BE2C (cell line): ENCODE results near the gene TEPSIN.

Source experiments
- DNase-seq: peaks from one replicate; pipeline ENCODE4 v3.0.0-alpha.2; 2020
- H3K27me3 ChIP-seq: fragments of 250-450 bp; sonication (Bioruptor Pico); 2 replicates; pipeline ENCODE4 v1.5.1; 2020; ENCODE audit warnings: mild to moderate bottlenecking
- H3K36me3 ChIP-seq: fragments of 250-450 bp; sonication (Bioruptor Pico); 2 replicates; pipeline ENCODE4 v1.5.1; 2020; ENCODE audit warnings: mild to moderate bottlenecking
- H3K4me1 ChIP-seq: fragments of 250-450 bp; sonication (Bioruptor Pico); 2 replicates; pipeline ENCODE4 v1.5.1; 2020
- H3K4me3 ChIP-seq: 2 replicates; pipeline ENCODE4 v1.5.1; 2011; ENCODE audit warnings: low read depth, low read length
- H3K9me3 ChIP-seq: fragments of 250-450 bp; sonication (Bioruptor Pico); 2 replicates; pipeline ENCODE4 v1.5.1; 2020
- TF ChIP-seq, protein P1 (sequence below): IDR thresholded peaks from 2 replicates; pipeline ENCODE4 v1.5.1; 2012; ENCODE audit warnings: mild to moderate bottlenecking, low read depth, low read length

TEPSIN gene

DNA sequence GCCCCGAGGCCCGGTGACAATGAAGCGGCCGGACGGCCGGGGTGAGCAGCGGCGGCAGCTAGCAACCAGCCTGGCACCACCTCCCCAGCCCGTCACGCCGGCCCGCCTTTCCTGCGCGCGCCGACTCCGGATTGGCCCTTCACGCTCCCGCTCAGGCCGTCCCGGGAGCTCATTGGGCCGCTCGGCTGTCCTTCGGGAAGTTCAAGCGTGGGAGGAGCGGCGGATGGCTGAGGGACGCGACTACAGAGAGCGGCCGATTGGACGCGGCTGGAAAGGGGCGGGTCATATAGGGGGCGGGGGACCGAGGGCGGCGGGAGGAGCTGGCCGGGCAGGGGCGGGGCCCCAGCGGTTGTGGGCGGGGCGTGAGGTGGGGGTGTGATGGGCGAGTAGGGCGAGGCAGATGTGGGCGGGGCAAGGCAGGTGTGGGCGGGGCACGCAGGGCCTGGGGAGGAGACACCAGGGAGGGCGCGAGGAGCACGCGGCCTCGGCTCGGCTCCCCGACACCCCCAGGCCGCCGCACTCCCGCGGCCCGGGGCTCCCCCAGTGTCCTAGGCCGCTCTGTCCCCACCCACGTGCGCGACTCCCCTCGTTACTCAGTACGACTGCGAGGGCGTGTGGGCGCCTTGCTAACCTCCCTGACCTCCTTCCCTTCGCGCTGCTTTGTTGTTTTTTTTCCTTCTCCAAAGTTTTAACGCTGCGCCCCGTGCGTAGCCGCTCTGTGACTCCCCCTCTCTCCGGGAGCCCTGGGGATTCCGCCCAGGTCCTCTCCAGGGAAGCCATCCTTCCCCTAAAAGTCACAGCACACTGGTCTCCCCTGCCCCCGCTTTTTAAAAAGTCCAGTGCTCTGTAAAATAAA lies 15.7 kb downstream of the TEPSIN start, which contains the start of gene CEP131:
Gene CEP131, minus strand, starts transcription at position 60 of the 856 bp plus-strand sequence. CDS start 2,909 bp downstream, outside the sequence.
- peak within 1 kb of the TSS; percentile 65 for H3K4me3 ChIP-seq

DNA sequence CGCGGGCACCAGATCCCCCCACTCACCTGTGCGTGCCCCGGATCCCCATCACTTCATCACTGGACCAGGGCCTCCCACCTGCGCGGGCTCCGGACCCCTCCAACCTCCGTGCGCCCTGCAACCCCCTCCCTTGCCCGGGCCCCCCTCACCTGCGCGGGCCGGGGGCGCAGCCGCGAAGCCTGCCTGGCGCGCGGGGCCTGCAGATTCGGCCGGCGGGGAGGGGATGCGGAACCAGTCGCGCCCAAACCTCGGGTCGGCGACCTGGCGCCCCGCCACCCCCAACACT lies 16.3 kb downstream of the TEPSIN start:
- TF ChIP-seq, protein P1, sequence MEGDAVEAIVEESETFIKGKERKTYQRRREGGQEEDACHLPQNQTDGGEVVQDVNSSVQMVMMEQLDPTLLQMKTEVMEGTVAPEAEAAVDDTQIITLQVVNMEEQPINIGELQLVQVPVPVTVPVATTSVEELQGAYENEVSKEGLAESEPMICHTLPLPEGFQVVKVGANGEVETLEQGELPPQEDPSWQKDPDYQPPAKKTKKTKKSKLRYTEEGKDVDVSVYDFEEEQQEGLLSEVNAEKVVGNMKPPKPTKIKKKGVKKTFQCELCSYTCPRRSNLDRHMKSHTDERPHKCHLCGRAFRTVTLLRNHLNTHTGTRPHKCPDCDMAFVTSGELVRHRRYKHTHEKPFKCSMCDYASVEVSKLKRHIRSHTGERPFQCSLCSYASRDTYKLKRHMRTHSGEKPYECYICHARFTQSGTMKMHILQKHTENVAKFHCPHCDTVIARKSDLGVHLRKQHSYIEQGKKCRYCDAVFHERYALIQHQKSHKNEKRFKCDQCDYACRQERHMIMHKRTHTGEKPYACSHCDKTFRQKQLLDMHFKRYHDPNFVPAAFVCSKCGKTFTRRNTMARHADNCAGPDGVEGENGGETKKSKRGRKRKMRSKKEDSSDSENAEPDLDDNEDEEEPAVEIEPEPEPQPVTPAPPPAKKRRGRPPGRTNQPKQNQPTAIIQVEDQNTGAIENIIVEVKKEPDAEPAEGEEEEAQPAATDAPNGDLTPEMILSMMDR = no peak
- no peaks in the 10 kb centered on the region for H3K9me3 ChIP-seq
- peaks cover 5% of the 10 kb centered on the region for H3K36me3 ChIP-seq
- H3K27me3 ChIP-seq = no peaks in the 10 kb centered on the region
- peak overlapping the region; percentile 65 for H3K4me3 ChIP-seq
- H3K4me1 ChIP-seq = no peaks in the 10 kb centered on the region
- no peak for DNase-seq

More for the DNA sequence above, 15.7 kb downstream of the TEPSIN start, which contains the start of gene CEP131:
- Histone ChIP-seq H3K4me1 (no peaks in the 10 kb centered on the region), H3K9me3 (no peaks in the 10 kb centered on the region), H3K27me3 (no peaks in the 10 kb centered on the region), H3K36me3 (peaks cover 5% of the 10 kb centered on the region)
- TF ChIP-seq, protein P1 = no peak
- DNase-seq = peak; percentile 100

DNA sequence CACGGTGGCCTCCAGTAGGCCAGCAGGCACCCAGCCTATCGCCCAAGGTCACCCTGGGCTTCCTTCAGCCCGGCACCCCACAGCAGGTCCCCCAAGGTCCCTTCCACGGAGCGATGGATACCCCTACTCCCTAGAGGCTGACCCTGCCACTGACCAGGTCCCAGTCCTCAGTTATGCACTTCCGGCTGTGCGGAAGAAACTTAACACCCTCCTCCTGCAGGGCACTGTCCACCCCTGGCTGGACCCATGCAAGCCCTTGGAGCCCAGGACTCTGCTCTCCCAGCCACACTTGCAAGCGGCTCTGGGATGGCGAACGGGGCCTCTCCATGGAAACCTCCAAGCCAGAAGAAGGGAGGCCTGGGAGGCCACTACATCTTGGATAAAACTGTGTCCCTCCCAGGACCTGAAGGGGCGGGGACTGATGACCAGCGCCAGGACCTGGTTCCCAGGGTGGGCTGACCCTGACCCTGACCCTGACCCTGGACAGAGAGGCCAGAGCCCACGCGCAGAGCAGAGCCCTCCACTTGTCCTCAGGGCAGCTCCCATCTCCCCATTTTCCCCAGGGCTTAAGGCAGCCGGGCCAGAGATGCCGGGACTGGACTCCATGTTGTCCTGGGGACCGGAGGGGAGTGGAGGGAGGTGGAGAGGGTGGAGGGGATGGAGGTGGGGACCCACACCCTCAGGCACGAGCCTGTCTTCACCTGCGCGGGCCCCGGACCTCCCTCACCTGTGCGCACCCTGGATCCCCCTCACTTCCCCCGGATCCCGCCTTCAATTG lies 16.8 kb downstream of the TEPSIN start:
- H3K4me3 ChIP-seq = peak overlapping the region; percentile 65
- H3K27me3 ChIP-seq = no peaks in the 10 kb centered on the region
- H3K4me1 ChIP-seq = no peaks in the 10 kb centered on the region
- H3K36me3 ChIP-seq = peaks cover 5% of the 10 kb centered on the region
- TF ChIP-seq, protein P1 = no peak
- no peak for DNase-seq
- no peaks in the 10 kb centered on the region for H3K9me3 ChIP-seq

DNA sequence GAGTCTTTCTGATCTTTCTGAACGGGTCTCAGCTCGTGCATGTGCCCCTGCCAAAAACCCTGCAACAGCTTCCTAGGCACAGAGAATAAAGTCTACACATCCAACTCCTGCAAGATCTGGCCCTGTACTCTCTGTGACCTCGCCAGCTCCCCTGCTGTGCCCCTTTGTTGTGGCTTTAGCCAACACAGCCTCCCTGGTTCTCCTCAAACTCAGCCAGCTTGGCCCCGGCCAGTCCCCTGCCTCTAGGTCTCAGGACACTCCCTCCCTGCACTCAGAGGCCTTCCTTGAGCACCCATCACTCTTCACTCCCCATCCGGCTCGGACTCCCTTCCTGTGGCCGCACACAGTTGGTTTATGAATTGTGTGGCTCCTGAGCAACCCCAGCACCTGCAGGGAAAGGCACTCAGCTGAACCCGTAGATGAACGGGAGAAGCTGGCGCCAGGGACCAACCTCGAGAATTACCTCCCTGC lies 17.4 kb downstream of the TEPSIN start:
- no peaks in the 10 kb centered on the region for H3K4me1 ChIP-seq
- no peaks in the 10 kb centered on the region for H3K9me3 ChIP-seq
- no peak for DNase-seq
- H3K27me3 ChIP-seq = no peaks in the 10 kb centered on the region
- peaks cover 5% of the 10 kb centered on the region for H3K36me3 ChIP-seq
- TF ChIP-seq, protein P1 = no peak
- H3K4me3 ChIP-seq = no peak overlapping the region; the same call in 1 of the 2 replicates

DNA sequence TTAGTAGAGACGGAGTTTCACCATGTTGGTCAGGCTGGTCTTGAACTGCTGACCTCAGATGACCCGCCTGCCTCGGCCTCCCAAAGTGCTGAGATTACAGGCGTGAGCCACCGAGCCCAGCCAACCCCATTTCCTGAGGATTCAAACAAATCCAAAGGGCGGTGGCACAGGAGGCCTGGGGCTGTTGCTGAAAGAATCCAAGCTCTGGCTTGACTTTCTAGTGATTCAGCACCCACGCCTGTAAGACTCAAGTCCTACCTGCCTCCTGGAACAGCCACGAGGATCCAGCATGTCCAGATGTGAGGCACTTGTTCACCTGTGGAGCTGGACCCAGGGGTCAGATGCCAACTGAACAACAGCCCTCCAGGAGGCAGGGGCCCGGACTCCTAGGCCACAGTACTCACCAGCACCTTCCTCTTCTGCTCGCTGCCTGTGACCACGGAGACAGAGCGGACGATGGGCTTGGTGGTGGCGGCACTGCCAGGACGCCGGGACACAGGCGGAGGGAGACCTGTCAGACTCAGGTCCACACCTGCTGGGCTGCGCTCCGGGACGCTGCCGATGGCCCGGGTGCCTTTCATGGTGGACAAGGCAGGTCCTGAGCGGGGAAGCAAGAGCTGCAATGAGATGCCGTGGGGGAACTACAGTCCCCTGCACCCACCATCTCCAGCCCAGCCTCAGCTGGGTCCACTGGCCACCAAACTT lies 19.2 kb downstream of the TEPSIN start:
- Histone ChIP-seq H3K4me3 (no peak overlapping the region), H3K27me3 (no peaks in the 10 kb centered on the region), H3K9me3 (no peaks in the 10 kb centered on the region), H3K4me1 (no peaks in the 10 kb centered on the region), H3K36me3 (peaks cover 5% of the 10 kb centered on the region)
- TF ChIP-seq, protein P1 = no peak
- no peak for DNase-seq
